ENCODE data around the gene CFAP65.

Gene CFAP65

GRCh38 chr2:219034823-219035222 lies 6.5 kb downstream of the CFAP65 start:
- in situ Hi-C loops (cut with HindIII; ENCODE audit: low sequenced_read_pairs) = no loop called here

- in situ Hi-C loops (cut with HindIII; ENCODE audit: low sequenced_read_pairs) = no loop called here
Observed at GRCh38 chr2:219032051-219032745, 9.1 kb downstream of the CFAP65 start.

GRCh38 chr2:219031005-219031738 lies 10.1 kb downstream of the CFAP65 start:
- in situ Hi-C loops (cut with HindIII; ENCODE audit: low sequenced_read_pairs) = no loop called here

- in situ Hi-C loops (cut with HindIII; ENCODE audit: low sequenced_read_pairs) = no loop called here
Observed at GRCh38 chr2:219030177-219030940, 11.0 kb downstream of the CFAP65 start.

- in situ Hi-C loops (cut with HindIII; ENCODE audit: low sequenced_read_pairs) = no loop called here
Observed at GRCh38 chr2:219029829-219030165, 11.5 kb downstream of the CFAP65 start.

GRCh38 chr2:219028996-219029828 lies 12.1 kb downstream of the CFAP65 start:
- in situ Hi-C loops (cut with HindIII; ENCODE audit: low sequenced_read_pairs) = no loop called here

GRCh38 chr2:219028141-219028540 lies 13.2 kb downstream of the CFAP65 start:
- in situ Hi-C loops (cut with HindIII; ENCODE audit: low sequenced_read_pairs) = no loop called here

GRCh38 chr2:219027511-219028055 lies 13.7 kb downstream of the CFAP65 start:
- in situ Hi-C loops (cut with HindIII; ENCODE audit: low sequenced_read_pairs) = no loop called here

- in situ Hi-C loops (cut with HindIII; ENCODE audit: low sequenced_read_pairs) = no loop called here
Observed at GRCh38 chr2:219026946-219027345, 14.4 kb downstream of the CFAP65 start.

- in situ Hi-C loops (cut with HindIII; ENCODE audit: low sequenced_read_pairs) = no loop called here
Observed at GRCh38 chr2:219025637-219026585, 15.4 kb downstream of the CFAP65 start.

- in situ Hi-C loops (cut with HindIII; ENCODE audit: low sequenced_read_pairs) = no loop called here
Observed at GRCh38 chr2:219024059-219024458, 17.3 kb downstream of the CFAP65 start.

GRCh38 chr2:219023045-219023605 lies 18.2 kb downstream of the CFAP65 start:
- in situ Hi-C loops (cut with HindIII; ENCODE audit: low sequenced_read_pairs) = no loop called here

- in situ Hi-C loops (cut with HindIII; ENCODE audit: low sequenced_read_pairs) = no loop called here
Observed at GRCh38 chr2:219022616-219023015, 18.7 kb downstream of the CFAP65 start.

- in situ Hi-C loops (cut with HindIII; ENCODE audit: low sequenced_read_pairs) = no loop called here
Observed at GRCh38 chr2:219022041-219022440, 19.3 kb downstream of the CFAP65 start.

- in situ Hi-C loops (cut with HindIII; ENCODE audit: low sequenced_read_pairs) = no loop called here
Observed at GRCh38 chr2:219021591-219021990, 19.7 kb downstream of the CFAP65 start.

GRCh38 chr2:219020604-219021365 lies 20.5 kb downstream of the CFAP65 start:
- in situ Hi-C loops (cut with HindIII; ENCODE audit: low sequenced_read_pairs) = no loop called here

GRCh38 chr2:219019436-219019835 lies 21.9 kb downstream of the CFAP65 start:
- in situ Hi-C loops (cut with HindIII; ENCODE audit: low sequenced_read_pairs) = no loop called here

GRCh38 chr2:219018726-219019125 lies 22.6 kb downstream of the CFAP65 start:
- in situ Hi-C loops (cut with HindIII; ENCODE audit: low sequenced_read_pairs) = no loop called here

Measured in endothelial cell of hepatic sinusoid (primary cell).